Natural killer cell (primary cell): Measurements from ENCODE around the gene ULK1. TPM values are rescaled to one million over a fixed set of nuclear protein-coding genes. Genes with fewer than 3 reads are reported as not detected.
A peak's percentile ranks its signal among the peaks of the same experiment; 100 is the strongest.
"Not testable (repeated sequence)": the region's sequence is repeated elsewhere in the genome, so short reads cannot be mapped to it uniquely, and the experiment has no call there.

Experiments used
- ATAC-seq, 3 donors: fragments of 150-1000 bp in 2 of 3; fragments of 200-7000 bp in 1 of 3; cut with Tn5 transposase; 1 replicate in 1 of 3; 2 replicates in 2 of 3; pipeline ENCODE4 v1.10.0; 2021; ENCODE audit warnings: mild to moderate bottlenecking in 2 of 3, moderate library complexity in 2 of 3
- DNase-seq, 2 donors: peaks; one replicate each; pipeline versions ENCODE4 v3.0.0 to v3.0.0-alpha.2; 2013 to 2021; ENCODE audit warnings: mixed read lengths in 1 of 2
- H3K27ac ChIP-seq: one replicate; pipeline ENCODE4 v1.5.1; 2013; ENCODE audit warnings: mild to moderate bottlenecking, low read length
- H3K27me3 ChIP-seq: one replicate; pipeline ENCODE4 v1.6.1; 2013; ENCODE audit warnings: low read length; ENCODE audit not compliant: control insufficient read depth, insufficient read depth
- H3K36me3 ChIP-seq: one replicate; pipeline ENCODE4 v1.6.1; 2013; ENCODE audit warnings: low read length; ENCODE audit not compliant: control insufficient read depth, insufficient read depth
- H3K4me1 ChIP-seq: one replicate; pipeline ENCODE4 v1.6.1; 2013; ENCODE audit warnings: low read length; ENCODE audit not compliant: control insufficient read depth, insufficient read depth
- H3K4me3 ChIP-seq: one replicate; pipeline ENCODE4 v1.5.1; 2013; ENCODE audit warnings: low read length
- H3K9me3 ChIP-seq: one replicate; pipeline ENCODE4 v1.6.1; 2013; ENCODE audit warnings: low read length; ENCODE audit not compliant: control insufficient read depth, insufficient read depth
- H3K27ac Mint-ChIP-seq, 2 donors: one replicate each; pipeline ENCODE4 v1.8.0; 2022; ENCODE audit warnings: mild to moderate bottlenecking in 2 of 2, mixed read lengths in 2 of 2, moderate library complexity in 1 of 2
- H3K27me3 Mint-ChIP-seq, 2 donors: one replicate each; pipeline ENCODE4 v1.8.0; 2022; ENCODE audit warnings: low read depth in 2 of 2, mixed read lengths in 2 of 2
- H3K36me3 Mint-ChIP-seq: one replicate; pipeline ENCODE4 v1.8.0; 2022; ENCODE audit warnings: mixed read lengths
- H3K4me1 Mint-ChIP-seq, 2 donors: one replicate each; pipeline ENCODE4 v1.8.0; 2022; ENCODE audit warnings: mixed read lengths in 2 of 2
- H3K4me3 Mint-ChIP-seq: one replicate; pipeline ENCODE4 v1.8.0; 2022; ENCODE audit warnings: mild to moderate bottlenecking, moderate library complexity, mixed read lengths
- H3K9me3 Mint-ChIP-seq, 2 donors: one replicate each; pipeline ENCODE4 v1.8.0; 2022; ENCODE audit warnings: mixed read lengths in 2 of 2
- WGBS: methylation state at CpG from one replicate; pipeline ENCODE4 v1.1.7; 2013; ENCODE audit warnings: missing lambda C conversion rate; ENCODE audit not compliant: insufficient coverage; 5-methylcytosine and 5-hydroxymethylcytosine counted together
- intact Hi-C: fragments of 100-400 bp; cut with micrococcal nuclease; formaldehyde crosslinking; loops from one replicate; pipeline ENCODE4 v1.14.2; 2022
- total RNA-seq, 4 donors: library from RNA; stranded (reverse); fragments of 120-200 nt in 1 of 4; gene quantifications; one replicate each; pipeline versions ENCODE4 v1.2.3 to v1.2.4, GENCODE V29; 2013 to 2022
- TF ChIP-seq, protein P1 (sequence below): fragments of 200-600 bp; IDR thresholded peaks from one replicate; pipeline ENCODE4 v1.8.0; 2022; ENCODE audit warnings: antibody characterized with exemption

The ULK1 gene
- total RNA-seq, 3 donors from 2014 or later (not counting 1 experiment from before 2014, with no cell fraction given), result 99.1 to 142 (median 123) TPM

DNA sequence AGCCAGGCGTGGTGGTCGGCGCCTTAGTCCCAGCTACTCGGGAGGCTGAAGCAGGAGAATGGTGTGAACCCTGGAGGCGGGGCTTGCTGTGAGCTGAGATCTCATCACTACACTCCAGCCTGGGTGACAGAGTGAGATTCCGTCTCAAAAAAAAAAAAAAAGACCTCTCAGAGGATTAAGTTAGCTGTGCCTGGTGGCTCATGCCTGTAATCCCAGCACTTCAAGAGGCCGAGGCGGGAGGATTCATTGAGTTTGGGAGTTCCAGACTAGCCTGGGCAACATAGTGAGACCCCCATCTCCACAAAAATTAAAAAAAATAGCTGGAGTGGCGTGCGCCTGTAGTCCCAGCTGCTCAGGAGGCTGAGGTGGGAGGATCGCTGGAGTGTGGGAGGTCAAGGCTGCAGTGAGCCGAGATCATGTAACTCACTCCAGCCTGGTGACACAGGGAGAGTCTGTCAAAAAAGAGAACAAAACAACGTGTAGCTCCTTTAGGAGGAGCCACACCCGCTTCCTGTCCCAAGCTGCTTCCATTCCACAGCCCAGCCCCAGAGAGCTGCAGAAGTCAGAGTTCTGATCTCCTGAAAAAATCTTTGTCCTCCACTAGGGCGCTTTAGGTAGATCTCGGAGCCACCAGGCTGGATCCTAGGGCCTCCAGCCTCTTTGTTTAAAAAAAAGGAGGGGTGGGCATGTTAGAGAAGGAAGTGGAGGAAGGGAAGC, 11.5 kb upstream of the ULK1 start:
- intact Hi-C loops, result no loop called here
- 86% methylated on average over 16 of the region's 16 CpGs for WGBS
- no peaks in the 10 kb centered on the region for H3K9me3 Mint-ChIP-seq
- no peaks in the 10 kb centered on the region for H3K27me3 ChIP-seq
- H3K27ac ChIP-seq, result no peak overlapping the region
- no peaks in the 10 kb centered on the region for H3K36me3 Mint-ChIP-seq
- TF ChIP-seq, protein P1, sequence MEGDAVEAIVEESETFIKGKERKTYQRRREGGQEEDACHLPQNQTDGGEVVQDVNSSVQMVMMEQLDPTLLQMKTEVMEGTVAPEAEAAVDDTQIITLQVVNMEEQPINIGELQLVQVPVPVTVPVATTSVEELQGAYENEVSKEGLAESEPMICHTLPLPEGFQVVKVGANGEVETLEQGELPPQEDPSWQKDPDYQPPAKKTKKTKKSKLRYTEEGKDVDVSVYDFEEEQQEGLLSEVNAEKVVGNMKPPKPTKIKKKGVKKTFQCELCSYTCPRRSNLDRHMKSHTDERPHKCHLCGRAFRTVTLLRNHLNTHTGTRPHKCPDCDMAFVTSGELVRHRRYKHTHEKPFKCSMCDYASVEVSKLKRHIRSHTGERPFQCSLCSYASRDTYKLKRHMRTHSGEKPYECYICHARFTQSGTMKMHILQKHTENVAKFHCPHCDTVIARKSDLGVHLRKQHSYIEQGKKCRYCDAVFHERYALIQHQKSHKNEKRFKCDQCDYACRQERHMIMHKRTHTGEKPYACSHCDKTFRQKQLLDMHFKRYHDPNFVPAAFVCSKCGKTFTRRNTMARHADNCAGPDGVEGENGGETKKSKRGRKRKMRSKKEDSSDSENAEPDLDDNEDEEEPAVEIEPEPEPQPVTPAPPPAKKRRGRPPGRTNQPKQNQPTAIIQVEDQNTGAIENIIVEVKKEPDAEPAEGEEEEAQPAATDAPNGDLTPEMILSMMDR, result no peak
- no peaks in the 10 kb centered on the region for H3K9me3 ChIP-seq
- no peaks in the 10 kb centered on the region for H3K36me3 ChIP-seq
- H3K4me1 Mint-ChIP-seq, result no peaks in the 10 kb centered on the region
- H3K4me1 ChIP-seq, result peaks cover 3% of the 10 kb centered on the region
- no peak overlapping the region for H3K4me3 Mint-ChIP-seq
- H3K27me3 Mint-ChIP-seq, result peaks cover 3 to 6% of the 10 kb centered on the region in 2 donors
- DNase-seq, result no peak
- H3K27ac Mint-ChIP-seq, result no peak overlapping the region
- no peak overlapping the region for H3K4me3 ChIP-seq
- no peak for ATAC-seq

DNA sequence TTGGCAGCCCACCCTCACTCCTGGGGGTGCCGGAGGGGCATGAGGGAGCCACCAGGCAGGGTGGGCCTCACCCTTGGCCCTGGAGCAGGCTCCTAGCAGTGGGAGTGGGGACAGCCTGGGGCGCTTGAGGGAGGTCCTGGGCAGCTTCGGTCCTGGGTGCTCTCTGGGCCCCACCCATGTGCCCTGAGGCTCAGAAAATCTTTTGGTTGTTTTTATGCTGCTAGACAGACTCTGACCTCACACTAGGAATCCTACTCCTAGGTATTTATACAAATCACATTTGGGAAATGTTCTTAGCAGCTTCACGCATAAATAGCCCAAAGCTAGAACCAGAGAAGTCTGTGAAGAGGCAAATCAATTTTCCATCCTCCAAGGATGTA, 10.9 kb upstream of the ULK1 start:
- H3K27me3 Mint-ChIP-seq, result peaks cover 3 to 5% of the 10 kb centered on the region in 2 donors
- Histone ChIP-seq H3K4me1 (peaks cover 3% of the 10 kb centered on the region), H3K27ac (no peak overlapping the region), H3K27me3 (no peaks in the 10 kb centered on the region), H3K4me3 (no peak overlapping the region), H3K9me3 (no peaks in the 10 kb centered on the region), H3K36me3 (no peaks in the 10 kb centered on the region)
- H3K27ac Mint-ChIP-seq, result no peak overlapping the region
- no peaks in the 10 kb centered on the region for H3K9me3 Mint-ChIP-seq
- ATAC-seq, result no peak
- intact Hi-C loops, result no loop called here
- TF ChIP-seq, protein P1, result no peak
- H3K4me3 Mint-ChIP-seq, result no peak overlapping the region
- no peaks in the 10 kb centered on the region for H3K36me3 Mint-ChIP-seq
- DNase-seq, result no peak
- H3K4me1 Mint-ChIP-seq, result no peaks in the 10 kb centered on the region
- WGBS, result 91% methylated on average over 4 of the region's 4 CpGs

DNA sequence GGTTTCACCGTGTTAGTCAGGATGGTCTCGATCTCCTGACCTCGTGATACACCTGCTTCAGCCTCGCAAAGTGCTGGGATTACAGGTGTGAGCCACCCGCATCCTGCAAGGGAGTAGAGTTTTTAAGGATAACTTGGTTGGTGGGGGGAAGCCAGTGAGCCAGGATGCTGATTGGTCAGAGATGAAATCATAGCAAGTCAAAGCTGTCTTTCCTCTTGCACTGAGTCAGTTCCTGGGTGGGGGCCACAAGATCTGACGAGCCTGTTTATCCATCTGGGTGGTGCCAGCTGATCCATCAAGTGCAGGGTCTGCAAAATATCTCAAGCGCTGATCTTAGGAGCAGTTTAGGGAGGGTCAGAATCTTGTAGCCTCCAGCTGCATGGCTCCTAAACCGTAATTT, 9.3 kb upstream of the ULK1 start:
- ATAC-seq, H3K27ac Mint-ChIP-seq, H3K36me3 Mint-ChIP-seq, H3K9me3 ChIP-seq, H3K4me1 Mint-ChIP-seq, H3K9me3 Mint-ChIP-seq, H3K27me3 ChIP-seq, H3K4me1 ChIP-seq, intact Hi-C loops, H3K4me3 ChIP-seq, H3K4me3 Mint-ChIP-seq, DNase-seq, H3K27ac ChIP-seq, H3K36me3 ChIP-seq: not testable (repeated sequence)
- peaks cover 5 to 16% of the 10 kb centered on the region in 2 donors for H3K27me3 Mint-ChIP-seq
- WGBS, result 94% methylated on average over 8 of the region's 8 CpGs

DNA sequence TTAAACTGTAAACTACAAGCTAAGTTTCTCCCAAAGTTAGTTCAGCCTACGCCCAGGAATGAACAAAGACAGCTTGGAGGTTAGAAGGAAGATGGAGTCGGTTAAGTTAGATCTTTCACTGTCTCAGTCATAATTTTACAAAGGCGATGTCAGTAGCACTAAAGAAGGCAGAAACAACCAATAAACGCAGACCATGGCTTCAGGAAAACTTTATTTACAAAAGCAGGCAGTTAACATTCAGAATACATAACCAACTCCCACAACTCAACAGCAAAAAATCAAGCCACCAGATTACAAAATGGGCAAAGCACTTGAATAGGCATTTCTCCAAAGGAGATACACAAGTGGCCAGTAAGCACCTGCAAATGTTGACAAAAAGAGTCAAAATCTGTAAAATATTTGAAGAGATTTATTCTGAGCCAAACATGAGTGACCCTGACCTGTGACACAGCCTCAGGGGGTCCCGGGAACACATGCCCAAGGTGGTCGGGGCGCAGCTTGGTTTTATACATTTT, 8.8 kb upstream of the ULK1 start:
- Mint-ChIP-seq H3K4me1 (no peaks in the 10 kb centered on the region), H3K27me3 (peaks cover 7 to 16% of the 10 kb centered on the region in 2 donors), H3K36me3 (no peaks in the 10 kb centered on the region), H3K4me3 (no peak overlapping the region), H3K9me3 (no peaks in the 10 kb centered on the region), H3K27ac (no peak overlapping the region)
- DNase-seq (no peak), ATAC-seq (no peak)
- TF ChIP-seq, protein P1, result no peak
- Histone ChIP-seq H3K9me3 (no peaks in the 10 kb centered on the region), H3K36me3 (no peaks in the 10 kb centered on the region), H3K27ac (no peak overlapping the region), H3K4me3 (no peak overlapping the region), H3K27me3 (no peaks in the 10 kb centered on the region), H3K4me1 (no peaks in the 10 kb centered on the region)
- intact Hi-C loops, result no loop called here
- 97% methylated on average over 5 of the region's 7 CpGs for WGBS

DNA sequence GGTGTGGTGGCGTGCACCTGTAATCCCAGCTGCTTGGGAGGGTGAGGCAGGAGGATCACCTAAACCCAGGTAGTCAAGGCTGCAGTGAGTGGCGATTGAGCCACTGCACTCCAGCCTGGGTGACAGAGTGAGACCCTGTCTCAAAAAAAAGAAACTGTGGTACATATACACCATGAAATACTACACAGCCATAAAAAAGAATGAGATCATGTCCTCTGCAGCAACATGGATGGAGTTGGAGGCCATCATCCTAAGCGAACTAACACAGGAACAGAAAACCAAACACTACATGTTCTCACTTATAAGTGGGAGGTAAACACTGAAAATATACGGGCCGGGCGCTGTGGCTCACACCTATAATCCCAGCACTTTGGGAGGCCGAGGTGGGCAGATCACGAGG, 2.7 kb upstream of the ULK1 start:
- H3K4me3 ChIP-seq, H3K9me3 Mint-ChIP-seq, H3K36me3 ChIP-seq, intact Hi-C loops, H3K27me3 ChIP-seq, ATAC-seq, H3K36me3 Mint-ChIP-seq, H3K9me3 ChIP-seq, H3K27ac Mint-ChIP-seq, DNase-seq, H3K27ac ChIP-seq: not testable (repeated sequence)
- Mint-ChIP-seq H3K27me3 (peaks cover 7 to 16% of the 10 kb centered on the region in 2 donors), H3K4me1 (peaks cover 0 to 17% of the 10 kb centered on the region in 2 donors), H3K4me3 (peak overlapping the region; percentile 31)
- peaks cover 15% of the 10 kb centered on the region for H3K4me1 ChIP-seq
- 73% methylated on average over 7 of the region's 8 CpGs for WGBS
